ENCODE results near the gene CHURC1.

- TF ChIP-seq CTCF (IDR thresholded peaks at IDR 0.05) (no peak), ZFX (IDR thresholded peaks at IDR 0.05; ENCODE audit: borderline replicate concordance) (no peak)
Observed at GRCh38 chr14:64865992-64866391, 48.3 kb upstream of the CHURC1 start.
